GM12878 (cell line): Measurements from ENCODE around the gene TYK2.

Source experiments
- ASH2L ChIP-seq: fragments of 300-600, 200-600 bp; sonication (generic); IDR thresholded peaks from 2 replicates; pipeline ENCODE4 v1.6.1; 2017; ENCODE audit warnings: low read depth, mild to moderate bottlenecking, borderline replicate concordance
- ATF3 ChIP-seq: IDR thresholded peaks from 2 replicates; pipeline ENCODE4 v1.6.1; 2011; ENCODE audit warnings: low read depth, mild to moderate bottlenecking, low read length, moderate library complexity, borderline replicate concordance; ENCODE audit errors: extremely low read depth
- BRCA1 ChIP-seq: IDR thresholded peaks from 2 replicates; pipeline ENCODE4 v1.6.1; 2011; ENCODE audit warnings: low read depth, low read length, improper control_type of control experiment
- CBX5 ChIP-seq: sonication (generic); IDR thresholded peaks from 2 replicates; pipeline ENCODE4 v1.6.1; 2016; ENCODE audit warnings: low read depth, moderate library complexity, mild to moderate bottlenecking, inconsistent platforms
- POLR2AphosphoS5 ChIP-seq: IDR thresholded peaks from 2 replicates; pipeline ENCODE4 v1.6.1; 2011; ENCODE audit warnings: mild to moderate bottlenecking, low read length, inconsistent platforms
- RFX5 ChIP-seq: IDR thresholded peaks from 2 replicates; pipeline ENCODE4 v1.6.1; 2011; ENCODE audit warnings: low read depth, low read length, improper control_type of control experiment
- SMC3 ChIP-seq: IDR thresholded peaks from 2 replicates; pipeline ENCODE4 v1.6.1; 2011; ENCODE audit warnings: low read length, improper control_type of control experiment, borderline replicate concordance
- YY1 ChIP-seq: IDR thresholded peaks from 2 replicates; pipeline ENCODE4 v1.6.1; 2011; ENCODE audit warnings: low read depth, mild to moderate bottlenecking, low read length
- ZBTB40 ChIP-seq: fragments of 450-650 bp; IDR thresholded peaks from 2 replicates; pipeline ENCODE4 v1.6.1; 2016; ENCODE audit warnings: mild to moderate bottlenecking, moderate library complexity, borderline replicate concordance
- TF ChIP-seq, protein P1 (sequence below), 3 experiments: IDR thresholded peaks in 2 of 3; conservative IDR thresholded peaks in 1 of 3; 2 replicates each; pipeline ENCODE4 v1.5.1; 2011; ENCODE audit warnings: low read depth in 3 of 3, low read length in 3 of 3, mild to moderate bottlenecking in 3 of 3, control low read depth in 2 of 3, moderate library complexity in 2 of 3, inconsistent platforms in 1 of 3, mixed read lengths in 1 of 3; ENCODE audit not compliant: control insufficient read depth in 2 of 3, insufficient read depth in 1 of 3; ENCODE audit errors: extremely low read depth in 1 of 3
- TF ChIP-seq, protein P2 (sequence below): IDR thresholded peaks from 2 replicates; pipeline ENCODE4 v1.6.1; 2012; ENCODE audit warnings: low read depth, low read length, improper control_type of control experiment

DNA sequence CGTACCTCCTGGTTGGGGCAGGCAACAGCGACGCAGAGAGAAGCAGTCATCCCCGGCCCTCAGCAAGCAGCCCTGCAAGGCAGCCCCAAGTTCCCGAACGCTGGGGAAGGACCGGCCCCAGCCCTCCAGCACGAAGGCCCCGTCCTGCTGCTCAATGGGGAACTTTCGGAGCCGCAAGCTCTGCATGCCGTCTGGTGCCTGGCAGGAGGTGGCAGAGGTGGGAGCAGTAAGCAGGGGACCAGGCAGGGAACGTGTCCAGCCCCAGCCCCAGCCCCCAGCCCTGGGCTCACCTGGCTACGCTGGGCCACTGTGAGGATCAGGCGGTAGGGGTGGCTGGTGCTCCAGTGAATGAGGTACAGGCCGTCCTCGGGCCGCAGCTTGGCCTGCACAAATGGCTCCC, 18.1 kb downstream of the TYK2 start:
- TF ChIP-seq ATF3 = no peak
- TF ChIP-seq YY1 = no peak
- no peak for TF ChIP-seq ZBTB40
- no peak for TF ChIP-seq RFX5
- TF ChIP-seq BRCA1 = no peak
- no peak for TF ChIP-seq CBX5
- TF ChIP-seq SMC3 = no peak
- TF ChIP-seq, protein P1, sequence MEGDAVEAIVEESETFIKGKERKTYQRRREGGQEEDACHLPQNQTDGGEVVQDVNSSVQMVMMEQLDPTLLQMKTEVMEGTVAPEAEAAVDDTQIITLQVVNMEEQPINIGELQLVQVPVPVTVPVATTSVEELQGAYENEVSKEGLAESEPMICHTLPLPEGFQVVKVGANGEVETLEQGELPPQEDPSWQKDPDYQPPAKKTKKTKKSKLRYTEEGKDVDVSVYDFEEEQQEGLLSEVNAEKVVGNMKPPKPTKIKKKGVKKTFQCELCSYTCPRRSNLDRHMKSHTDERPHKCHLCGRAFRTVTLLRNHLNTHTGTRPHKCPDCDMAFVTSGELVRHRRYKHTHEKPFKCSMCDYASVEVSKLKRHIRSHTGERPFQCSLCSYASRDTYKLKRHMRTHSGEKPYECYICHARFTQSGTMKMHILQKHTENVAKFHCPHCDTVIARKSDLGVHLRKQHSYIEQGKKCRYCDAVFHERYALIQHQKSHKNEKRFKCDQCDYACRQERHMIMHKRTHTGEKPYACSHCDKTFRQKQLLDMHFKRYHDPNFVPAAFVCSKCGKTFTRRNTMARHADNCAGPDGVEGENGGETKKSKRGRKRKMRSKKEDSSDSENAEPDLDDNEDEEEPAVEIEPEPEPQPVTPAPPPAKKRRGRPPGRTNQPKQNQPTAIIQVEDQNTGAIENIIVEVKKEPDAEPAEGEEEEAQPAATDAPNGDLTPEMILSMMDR (IDR thresholded peaks at IDR 0.05 in 2 of 3, conservative IDR thresholded peaks at IDR 0.05 in 1 of 3; ENCODE audit: control insufficient read depth in 2 of 3, extremely low read depth in 1 of 3, insufficient read depth in 1 of 3, low read depth in 3 of 3, low read length in 3 of 3) = no peak
- no peak for TF ChIP-seq POLR2AphosphoS5
- no peak for TF ChIP-seq ASH2L
- TF ChIP-seq, protein P2, sequence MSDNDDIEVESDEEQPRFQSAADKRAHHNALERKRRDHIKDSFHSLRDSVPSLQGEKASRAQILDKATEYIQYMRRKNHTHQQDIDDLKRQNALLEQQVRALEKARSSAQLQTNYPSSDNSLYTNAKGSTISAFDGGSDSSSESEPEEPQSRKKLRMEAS = no peak
